MV-4-11 (cell line): ENCODE data around the gene EFNA5.

ENCODE experiments used
- DNase-seq: peaks from one replicate; lab custom pipeline; 2025; lab: John Stamatoyannopoulos, UW

The EFNA5 gene

GRCh38 chr5:107639990-107640389 is 30.7 kb downstream of the EFNA5 start:
- DNase-seq, result no peak

DNA sequence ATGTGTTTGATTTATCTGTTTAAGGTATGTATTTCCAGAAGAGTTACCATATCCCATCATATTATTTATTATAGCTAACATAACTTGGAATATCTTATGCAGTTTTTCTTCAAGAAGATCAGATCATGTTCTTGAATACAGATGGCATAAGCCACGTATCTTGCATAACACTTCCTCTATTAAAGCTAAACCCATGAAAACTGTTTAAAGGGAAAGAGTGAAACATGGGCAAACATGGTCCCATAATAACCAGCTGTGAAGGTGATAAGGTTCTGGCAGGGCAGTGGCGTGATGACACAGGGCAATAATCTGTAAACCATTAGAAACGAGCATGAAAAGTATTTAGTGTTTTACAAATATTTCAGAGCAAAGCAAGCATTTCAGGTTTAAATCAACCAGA is 34.2 kb downstream of the EFNA5 start:
- DNase-seq, result peak; percentile 16

DNA sequence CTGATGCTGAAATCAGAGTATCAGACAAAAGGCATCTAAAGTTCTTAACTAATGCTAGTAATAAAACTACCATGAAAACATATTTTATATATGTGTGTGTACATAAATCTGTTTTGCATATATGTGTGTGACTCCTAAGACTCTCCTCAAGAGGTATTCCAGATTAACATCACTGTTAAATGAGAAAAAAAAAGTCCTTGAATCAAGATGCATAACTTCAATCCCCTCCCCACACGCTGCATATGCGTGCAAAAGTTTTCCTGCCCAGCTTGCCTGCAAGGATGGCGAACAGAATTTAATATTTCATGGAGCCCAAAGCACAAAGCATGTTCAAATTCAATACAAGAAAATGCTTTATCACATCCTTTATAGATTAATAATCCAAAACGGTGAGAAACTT is 34.7 kb downstream of the EFNA5 start:
- no peak for DNase-seq

- DNase-seq, result no peak
These were observed 35.5 kb downstream of the EFNA5 start for GRCh38 chr5:107634981-107635848.

GRCh38 chr5:107633171-107633901 is 37.4 kb downstream of the EFNA5 start:
- DNase-seq, result no peak

GRCh38 chr5:107631805-107632362 is 38.9 kb downstream of the EFNA5 start:
- DNase-seq, result no peak

- DNase-seq, result no peak
These were observed 40.6 kb downstream of the EFNA5 start for GRCh38 chr5:107630184-107630583.

- no peak for DNase-seq
These were observed 46.5 kb downstream of the EFNA5 start for GRCh38 chr5:107624235-107624634.

GRCh38 chr5:107621089-107621488 is 49.6 kb downstream of the EFNA5 start:
- no peak for DNase-seq

DNA sequence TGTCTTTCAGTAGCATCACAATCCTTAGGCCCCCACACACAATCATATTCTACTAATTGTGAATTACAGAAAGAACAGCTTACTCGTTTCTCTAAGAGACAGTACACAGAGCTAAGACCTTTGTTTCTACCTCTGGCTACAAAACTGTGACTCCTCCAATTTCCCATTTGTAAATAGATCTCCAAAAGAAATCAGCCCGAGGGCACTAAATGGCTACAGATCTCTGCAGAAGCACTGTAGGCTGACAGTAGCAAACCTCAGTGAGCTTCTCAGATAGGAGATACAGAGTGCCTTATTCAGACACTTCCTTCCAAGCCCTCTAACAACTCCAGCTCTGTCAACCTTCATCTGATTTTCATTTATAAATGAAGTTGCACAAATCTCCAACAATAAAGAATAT is 51.0 kb downstream of the EFNA5 start:
- no peak for DNase-seq

GRCh38 chr5:107618242-107618641 is 52.5 kb downstream of the EFNA5 start:
- DNase-seq, result no peak

DNA sequence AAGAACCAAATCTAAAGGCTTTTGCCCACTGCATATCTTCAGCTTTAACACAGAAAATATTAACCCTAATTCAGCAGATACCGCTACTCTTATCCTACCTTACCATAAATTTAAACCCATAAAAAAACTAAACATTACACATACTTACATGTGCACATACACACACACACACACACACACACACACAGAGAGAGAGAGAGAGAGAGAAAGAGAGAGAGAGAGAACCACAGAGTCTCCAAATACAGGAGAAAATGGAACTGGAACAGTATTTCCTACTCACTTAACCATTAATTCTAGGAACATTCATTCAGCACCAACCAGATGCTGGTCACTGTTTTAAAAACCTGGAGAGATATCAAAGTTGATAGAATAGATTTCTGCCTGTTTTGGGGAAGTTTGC is 53.7 kb downstream of the EFNA5 start:
- DNase-seq, result no peak

DNA sequence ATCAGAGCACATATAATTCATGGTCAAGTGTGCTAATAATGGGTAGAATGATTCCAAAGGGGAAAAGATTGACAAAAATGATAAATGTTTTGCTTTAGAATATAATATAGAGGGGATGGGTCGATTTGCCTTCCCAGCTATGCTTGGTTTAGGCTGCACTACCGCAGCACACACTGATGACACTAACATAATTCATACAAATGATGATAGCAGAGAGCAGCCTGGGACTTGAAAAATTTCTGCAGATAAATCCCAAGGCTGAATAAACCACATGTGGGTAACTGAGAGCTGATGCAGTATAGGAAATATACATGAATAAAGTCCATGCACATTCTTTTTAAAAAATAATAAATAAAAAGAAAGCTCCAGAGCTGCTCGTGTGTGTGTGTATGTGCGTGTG is 54.5 kb downstream of the EFNA5 start:
- no peak for DNase-seq

- no peak for DNase-seq
These were observed 55.4 kb downstream of the EFNA5 start for GRCh38 chr5:107615299-107615817.

DNA sequence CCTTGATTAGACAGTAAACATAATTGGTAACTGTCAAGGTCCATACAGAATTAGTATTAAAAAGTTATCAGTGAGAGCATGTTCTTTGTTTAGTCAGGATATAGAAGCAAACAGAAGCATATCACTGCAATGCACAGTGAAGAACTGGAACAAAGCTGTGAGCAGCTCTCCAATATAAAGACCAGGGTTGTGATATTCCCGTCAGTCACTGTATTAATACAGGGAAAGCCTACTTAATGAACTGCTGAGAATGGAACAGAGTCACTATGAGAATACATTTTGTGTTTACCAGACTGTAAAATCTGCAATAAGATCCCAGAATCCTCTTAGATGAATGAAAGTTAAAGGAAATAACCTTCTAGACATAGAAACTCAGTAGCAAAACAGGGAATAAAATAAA is 58.2 kb downstream of the EFNA5 start:
- DNase-seq, result no peak

- no peak for DNase-seq
These were observed 59.9 kb downstream of the EFNA5 start for GRCh38 chr5:107610798-107611197.

GRCh38 chr5:107607671-107608345 is 62.9 kb downstream of the EFNA5 start:
- peak; percentile 1 for DNase-seq

- no peak for DNase-seq
These were observed 63.5 kb downstream of the EFNA5 start for GRCh38 chr5:107607196-107607595.

DNA sequence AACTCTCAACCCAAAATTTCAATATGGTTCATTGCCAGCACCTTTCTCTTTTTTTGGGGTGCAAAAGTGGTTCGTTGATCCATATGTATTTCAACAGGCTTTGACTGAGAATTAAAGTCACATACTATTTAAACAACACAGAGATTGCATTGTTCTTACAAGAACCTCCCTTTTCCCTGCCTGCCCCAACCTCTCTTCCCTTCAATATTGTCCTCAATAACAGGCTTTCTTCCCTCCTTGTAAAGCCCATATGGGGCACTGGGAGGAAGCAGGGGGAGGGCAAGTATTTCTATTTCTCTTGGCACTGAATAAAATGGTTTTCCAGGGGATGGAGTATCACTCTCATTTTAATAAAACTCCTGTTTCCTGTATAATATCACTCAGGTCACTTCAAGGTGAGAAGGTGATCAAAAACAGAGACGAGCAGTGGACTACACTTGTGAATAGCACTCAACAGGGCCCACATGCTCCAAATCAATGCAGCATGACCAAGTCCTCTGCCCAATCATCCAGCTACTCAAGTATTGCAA is 65.1 kb downstream of the EFNA5 start:
- DNase-seq, result no peak

GRCh38 chr5:107604990-107605389 is 65.7 kb downstream of the EFNA5 start:
- DNase-seq, result peak; percentile 30

DNA sequence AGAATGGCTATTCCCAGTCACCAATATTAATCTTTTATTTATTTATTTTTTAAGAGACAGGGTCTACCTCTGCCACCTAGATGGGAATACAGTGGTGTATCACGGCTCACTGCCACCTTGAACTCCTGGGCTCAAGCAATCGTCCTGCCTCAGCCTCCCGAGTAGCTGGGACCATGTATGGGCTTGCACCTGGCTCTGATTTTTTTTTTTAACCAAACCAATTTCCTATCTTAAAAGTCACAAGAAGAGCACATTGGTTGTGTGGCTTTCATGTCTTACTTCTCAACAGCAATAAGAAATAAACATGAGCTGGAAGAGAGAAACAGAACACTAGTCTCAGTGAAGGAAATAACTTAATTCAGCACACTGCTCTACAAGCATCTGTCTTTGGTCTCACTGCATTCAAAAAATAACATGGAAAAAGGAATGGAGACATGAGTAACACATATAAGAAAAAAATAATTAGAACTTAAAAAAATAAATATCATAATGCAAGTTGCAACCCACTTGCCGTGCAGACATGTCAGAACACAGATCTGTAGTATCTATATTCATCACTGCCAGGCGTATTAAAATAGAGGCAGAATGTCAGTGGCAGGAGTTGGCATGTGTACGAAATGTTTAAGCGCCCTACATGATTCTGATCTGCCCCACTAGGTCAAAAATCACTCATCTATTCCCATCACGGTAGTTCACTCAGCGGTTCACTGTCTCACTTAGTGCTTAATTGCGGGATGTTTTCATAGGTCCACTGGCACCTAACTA is 66.4 kb downstream of the EFNA5 start:
- DNase-seq, result no peak
